ENCODE data around the gene CACNA2D3.

CACNA2D3 gene

GRCh38 chr3:54557538-54558428, 435.4 kb downstream of the CACNA2D3 start:
- no peak for DNase-seq (ENCODE audit: extremely low read depth in 1 of 2, low read depth in 1 of 2)

DNA sequence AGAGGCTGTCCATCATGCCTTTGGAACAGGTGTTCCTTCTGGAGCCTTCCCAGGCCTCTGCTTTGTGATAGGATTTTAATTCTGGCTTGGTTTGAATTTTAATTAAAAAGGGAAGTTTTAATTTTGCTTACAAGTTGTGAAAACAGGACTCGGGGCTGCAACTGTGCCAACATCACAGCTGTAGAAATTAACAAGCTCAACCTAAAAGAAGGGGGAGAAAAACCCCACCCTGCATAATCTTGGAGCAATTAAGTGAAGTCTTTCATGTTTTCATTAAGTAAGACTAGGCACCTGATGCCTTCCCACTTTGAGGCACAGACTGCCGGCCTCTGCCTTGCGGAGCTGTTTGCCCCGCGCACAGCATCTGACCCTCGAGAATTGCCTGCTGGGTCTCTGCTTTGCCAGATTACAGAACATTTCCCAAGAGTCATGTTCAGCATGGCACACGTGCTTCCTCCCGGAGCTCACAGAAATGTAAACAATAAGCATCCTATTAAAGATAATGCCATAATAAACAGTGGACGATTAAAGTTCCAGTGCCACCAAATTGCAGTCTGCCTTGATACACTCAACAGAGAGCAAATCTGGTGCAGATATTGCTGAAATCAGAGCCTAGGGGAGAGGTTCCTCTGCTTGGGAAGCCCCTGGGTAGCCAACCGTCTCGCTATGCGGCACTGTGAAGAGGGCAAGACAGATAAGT, 441.3 kb downstream of the CACNA2D3 start:
- DNase-seq (ENCODE audit: extremely low read depth in 1 of 2, low read depth in 1 of 2) = no peak

GRCh38 chr3:54564374-54564925, 442.1 kb downstream of the CACNA2D3 start:
- DNase-seq (ENCODE audit: extremely low read depth in 1 of 2, low read depth in 1 of 2) = no peak

DNA sequence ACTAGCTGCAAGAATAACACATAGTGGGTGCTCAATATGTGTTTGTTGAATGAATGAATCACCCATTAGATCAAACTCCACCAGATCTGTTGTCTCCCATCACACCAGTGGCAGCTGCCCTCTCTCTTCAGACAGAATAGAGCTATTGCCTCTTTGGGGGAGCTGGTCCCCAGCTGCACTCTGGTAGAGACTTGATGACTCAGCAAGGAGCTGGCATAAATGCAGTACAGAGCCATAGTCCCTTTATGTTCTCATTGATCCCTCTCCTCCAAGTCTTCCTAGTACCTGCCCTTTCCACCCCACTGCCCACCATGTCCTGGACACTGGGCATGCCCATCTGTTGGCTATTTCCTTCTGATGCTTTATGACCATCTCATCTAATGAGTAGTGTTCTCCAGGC, 443.6 kb downstream of the CACNA2D3 start:
- no peak for DNase-seq (ENCODE audit: extremely low read depth in 1 of 2, low read depth in 1 of 2)

GRCh38 chr3:54567949-54568348, 445.6 kb downstream of the CACNA2D3 start:
- no peak for DNase-seq (ENCODE audit: extremely low read depth in 1 of 2, low read depth in 1 of 2)

DNA sequence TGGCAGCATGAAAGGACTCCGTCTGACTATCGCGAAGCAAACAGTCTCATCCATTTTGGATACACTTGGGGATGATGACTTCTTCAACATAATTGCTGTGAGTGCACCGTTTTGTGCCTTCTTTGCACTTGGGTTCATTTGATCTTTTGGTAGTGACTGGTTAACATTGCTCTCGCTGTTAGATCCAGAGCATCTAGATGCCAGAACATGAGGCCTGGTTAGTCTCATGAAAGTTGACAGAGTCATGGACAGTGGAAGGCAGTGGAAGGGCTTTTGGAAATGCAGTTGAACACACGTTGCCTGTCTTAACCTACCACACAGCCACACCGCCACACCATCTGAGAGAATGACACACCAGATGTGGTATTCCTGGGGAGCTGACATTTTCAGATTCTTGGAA, 447.7 kb downstream of the CACNA2D3 start:
- no peak for DNase-seq (ENCODE audit: extremely low read depth in 1 of 2, low read depth in 1 of 2)

DNA sequence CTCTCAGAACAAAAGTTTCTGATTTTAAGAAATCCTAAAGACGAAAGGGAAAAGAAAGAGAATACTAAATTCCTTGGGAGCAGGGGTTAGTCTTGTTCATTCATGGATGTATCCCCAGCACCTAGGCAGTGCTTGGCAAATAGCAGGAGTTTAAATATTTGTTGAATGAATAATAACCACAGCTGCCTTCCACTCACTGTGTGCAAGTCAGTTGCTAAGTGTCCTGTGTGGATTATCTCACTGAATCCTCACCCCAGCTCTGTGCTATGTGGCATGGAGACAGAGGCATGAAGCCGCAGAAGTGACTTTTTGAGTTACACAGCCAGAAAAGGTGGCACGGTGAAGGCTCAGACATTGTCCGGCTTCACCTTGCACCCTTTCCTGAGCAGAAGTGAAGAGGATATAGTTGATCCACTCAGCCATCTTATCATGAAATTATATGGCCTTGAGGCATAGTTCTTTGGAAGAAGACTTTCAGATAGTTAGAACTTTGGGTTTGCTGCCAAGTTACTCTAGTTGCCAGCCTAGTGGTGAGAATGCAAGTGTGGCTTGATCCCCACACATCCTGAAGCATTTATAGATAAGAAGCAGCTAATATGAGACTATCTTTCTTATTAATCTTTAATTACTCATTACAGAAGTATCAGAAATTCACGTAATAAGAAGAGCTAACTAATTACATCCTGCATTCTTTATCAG, 450.0 kb downstream of the CACNA2D3 start:
- DNase-seq (ENCODE audit: extremely low read depth in 1 of 2, low read depth in 1 of 2) = no peak

DNA sequence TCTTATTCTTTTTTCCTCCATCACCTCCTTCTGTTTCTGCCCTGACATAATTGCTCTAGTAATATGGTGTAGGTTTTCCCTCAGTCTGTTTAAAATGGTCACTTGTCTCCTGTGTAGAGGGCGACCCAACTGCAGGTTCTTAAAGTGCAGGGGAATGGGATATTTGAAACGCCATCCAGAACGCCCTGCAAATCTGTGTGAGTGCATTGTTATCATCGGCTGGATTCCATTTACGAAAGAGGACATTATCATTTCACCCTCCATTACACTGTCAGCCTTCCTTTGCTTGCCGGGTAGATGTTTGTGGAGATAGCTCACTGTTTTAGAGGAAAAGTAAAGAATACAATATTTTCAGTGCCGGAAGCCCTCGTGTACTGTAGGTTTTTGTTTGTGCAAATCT, 451.5 kb downstream of the CACNA2D3 start:
- DNase-seq (ENCODE audit: extremely low read depth in 1 of 2, low read depth in 1 of 2) = no peak

- no peak for DNase-seq (ENCODE audit: extremely low read depth in 1 of 2, low read depth in 1 of 2)
Observed at GRCh38 chr3:54574906-54575617, 452.7 kb downstream of the CACNA2D3 start.

- DNase-seq (ENCODE audit: extremely low read depth in 1 of 2, low read depth in 1 of 2) = no peak
Observed at GRCh38 chr3:54575618-54575960, 453.2 kb downstream of the CACNA2D3 start.

DNA sequence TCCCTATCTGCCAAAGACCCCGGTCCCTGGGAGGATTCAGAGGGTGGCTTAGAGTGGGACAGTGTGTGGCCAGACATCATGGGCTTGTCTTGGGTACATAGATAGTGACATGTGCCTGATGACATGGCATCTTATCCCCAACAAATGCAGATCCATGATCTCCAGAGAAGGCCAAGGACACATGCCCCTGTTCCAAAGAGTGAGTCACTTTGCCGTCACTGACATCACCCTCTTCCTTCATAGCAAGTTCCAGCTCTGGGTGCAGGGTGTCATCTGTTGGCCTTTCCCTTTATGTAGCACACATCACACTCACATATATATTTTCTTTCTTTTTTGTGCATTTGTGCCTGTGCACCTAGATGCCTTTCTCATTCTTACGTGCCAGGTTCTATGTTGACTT, 455.0 kb downstream of the CACNA2D3 start:
- no peak for DNase-seq (ENCODE audit: extremely low read depth in 1 of 2, low read depth in 1 of 2)

DNA sequence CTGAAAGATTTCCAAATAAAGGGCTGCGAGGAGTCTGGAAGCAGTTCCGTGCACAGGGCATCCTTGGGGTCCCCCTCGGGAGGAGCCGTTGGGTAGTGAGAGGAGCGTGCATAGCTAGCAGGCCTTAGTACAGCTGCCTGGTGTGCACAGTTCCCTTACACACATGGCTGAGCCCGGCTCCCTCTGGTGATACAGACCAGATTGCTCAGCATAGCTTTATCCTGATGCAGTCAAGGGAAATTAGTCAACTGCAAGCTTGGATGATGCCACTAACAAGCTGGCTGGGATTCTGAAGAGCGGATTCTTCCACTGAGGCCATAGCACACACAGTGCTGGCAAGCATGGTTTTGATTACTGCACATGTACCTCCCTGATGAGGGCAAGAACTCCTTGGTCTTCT, 456.1 kb downstream of the CACNA2D3 start:
- DNase-seq (ENCODE audit: extremely low read depth in 1 of 2, low read depth in 1 of 2) = no peak

GRCh38 chr3:54580453-54580852, 458.1 kb downstream of the CACNA2D3 start:
- no peak for DNase-seq (ENCODE audit: extremely low read depth in 1 of 2, low read depth in 1 of 2)

DNA sequence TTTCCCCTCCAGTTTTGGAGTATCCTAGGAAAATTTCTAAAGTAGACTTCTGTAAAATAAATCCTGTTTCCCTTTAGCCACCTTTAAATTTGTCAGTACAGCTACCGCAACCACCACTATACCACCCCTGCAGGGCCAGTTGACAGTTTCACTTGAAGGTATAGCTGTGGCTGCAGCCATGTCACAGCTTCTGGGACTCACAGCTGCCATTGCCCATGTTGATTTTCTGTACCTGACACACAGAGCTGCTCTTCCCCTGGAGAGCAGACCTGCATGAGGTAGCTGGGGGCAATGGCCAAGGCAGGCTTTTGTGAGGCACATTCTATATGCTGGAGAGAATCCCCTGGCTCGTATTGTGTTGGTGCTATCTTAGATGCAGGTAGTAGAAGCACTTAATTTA, 460.1 kb downstream of the CACNA2D3 start:
- DNase-seq (ENCODE audit: extremely low read depth in 1 of 2, low read depth in 1 of 2) = no peak

GRCh38 chr3:54591157-54591556, 468.8 kb downstream of the CACNA2D3 start:
- DNase-seq (ENCODE audit: extremely low read depth in 1 of 2, low read depth in 1 of 2) = no peak

DNA sequence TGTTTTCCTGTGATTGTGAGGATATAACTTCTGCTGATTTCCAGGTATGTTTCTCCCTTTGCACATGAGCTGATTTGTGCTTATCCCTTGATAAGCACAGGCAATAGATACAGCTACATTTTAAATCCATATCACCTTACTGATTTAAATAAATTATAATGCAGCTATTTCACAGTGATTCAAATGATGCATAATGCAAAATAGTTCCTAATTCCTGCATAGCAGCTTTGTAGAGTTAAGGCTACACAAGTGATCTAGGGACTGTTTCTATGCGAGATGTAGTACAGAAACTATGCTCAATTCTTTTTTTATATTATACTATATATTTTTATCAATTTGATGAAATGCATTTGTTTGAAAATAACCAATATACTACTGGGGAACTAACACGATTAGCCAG, 471.3 kb downstream of the CACNA2D3 start:
- DNase-seq (ENCODE audit: extremely low read depth in 1 of 2, low read depth in 1 of 2) = no peak

GRCh38 chr3:54596087-54596486, 473.7 kb downstream of the CACNA2D3 start:
- no peak for DNase-seq (ENCODE audit: extremely low read depth in 1 of 2, low read depth in 1 of 2)

DNA sequence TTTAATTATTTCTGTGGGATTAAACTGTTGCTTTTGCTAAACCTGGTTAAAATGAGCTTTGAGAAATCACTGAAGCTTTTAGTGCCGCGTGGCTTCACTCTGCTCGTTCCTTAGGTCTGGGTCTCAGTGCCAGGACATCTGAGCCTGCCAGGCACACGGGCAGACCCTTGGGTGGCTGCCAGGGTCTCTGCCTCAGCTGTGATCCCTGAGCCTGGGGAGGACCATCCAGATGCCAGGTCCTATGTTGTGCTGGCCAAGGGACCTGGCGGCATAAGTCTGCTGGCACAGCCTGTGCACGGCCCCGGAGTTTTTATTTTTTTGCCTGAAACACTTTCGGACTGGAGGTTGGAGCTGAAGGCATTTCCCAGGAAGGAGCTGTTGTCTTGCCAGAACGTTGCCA, 477.4 kb downstream of the CACNA2D3 start:
- DNase-seq (ENCODE audit: extremely low read depth in 1 of 2, low read depth in 1 of 2) = no peak

GRCh38 chr3:54600441-54601204, 478.3 kb downstream of the CACNA2D3 start:
- DNase-seq (ENCODE audit: extremely low read depth in 1 of 2, low read depth in 1 of 2) = no peak

DNA sequence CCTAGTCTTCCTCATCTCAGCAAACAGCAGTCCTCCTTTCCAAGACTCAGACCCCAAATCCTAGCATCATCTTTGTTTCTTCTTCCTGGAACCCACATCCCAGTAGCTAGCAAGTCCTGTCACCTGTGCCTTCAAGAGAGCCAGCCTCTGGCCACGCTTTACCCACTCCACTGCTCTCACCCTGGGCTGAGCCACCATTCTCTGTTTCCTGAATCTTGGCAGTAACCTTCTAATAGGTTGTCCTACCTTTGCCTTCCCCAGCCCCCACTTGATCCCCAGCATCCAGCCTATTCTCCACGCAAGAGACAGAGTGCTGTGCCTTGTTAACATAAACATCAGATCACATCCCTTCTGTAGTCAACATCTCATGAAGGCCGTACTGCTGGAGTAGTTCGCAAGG, 482.1 kb downstream of the CACNA2D3 start:
- DNase-seq (ENCODE audit: extremely low read depth in 1 of 2, low read depth in 1 of 2) = no peak
